Measurements from ENCODE around the gene SHMT1.
"Not testable (repeated sequence)": the region's sequence is repeated elsewhere in the genome, so short reads cannot be mapped to it uniquely, and the experiment has no call there.

SHMT1 gene

GRCh38 chr17:18363101-18364049 lies at the start of gene SHMT1:
TSS of gene SHMT1 (minus strand) at chr17:18363550. CDS start at chr17:18355981, 7,569 bp downstream.
- peaks cover 22% of the 10 kb centered on the region for H3K4me1 ChIP-seq (ENCODE audit: insufficient read depth, low read length)
- H2AFZ ChIP-seq (ENCODE audit: low read depth, low read length): peak within 1 kb of the TSS; percentile 96
- peak within 1 kb of the TSS; percentile 99 for H3K4me2 ChIP-seq (ENCODE audit: insufficient read depth, low read length)
- peak; percentile 100 for ATAC-seq (ENCODE audit: insufficient read depth, low read depth)
- no peaks in the 10 kb centered on the region for H4K20me1 ChIP-seq (ENCODE audit: insufficient read depth, low read length)
- H3K79me2 ChIP-seq (ENCODE audit: insufficient read depth, low read length): peaks cover 35% of the 10 kb centered on the region
- H3K27ac ChIP-seq (ENCODE audit: low read length): peak within 1 kb of the TSS; percentile 74
- peak; percentile 91 for DNase-seq
- H3K9me3 ChIP-seq (ENCODE audit: insufficient read depth, low read length, severe bottlenecking): no peaks in the 10 kb centered on the region
- peak within 1 kb of the TSS; percentile 75 for H3K9ac ChIP-seq (ENCODE audit: low read depth, low read length)
- H3K36me3 ChIP-seq (ENCODE audit: insufficient read depth, low read length): peaks cover 21% of the 10 kb centered on the region
- peak within 1 kb of the TSS; percentile 77 to 85 for H3K4me3 ChIP-seq (ENCODE audit: low read depth in 1 of 2, low read length in 2 of 2)
- no peaks in the 10 kb centered on the region for H3K27me3 ChIP-seq (ENCODE audit: insufficient read depth, low read length, poor library complexity)
- TF ChIP-seq CTCF (IDR thresholded peaks at IDR 0.05; ENCODE audit: borderline replicate concordance, extremely low read depth, low read length, poor library complexity, severe bottlenecking): no peak
- TF ChIP-seq EZH2 (IDR thresholded peaks at IDR 0.05; ENCODE audit: borderline replicate concordance, low read depth, low read length, severe bottlenecking): no peak

- peaks cover 14% of the 10 kb centered on the region for H3K79me2 ChIP-seq (ENCODE audit: insufficient read depth, low read length)
- not testable (repeated sequence) for H3K36me3 ChIP-seq (ENCODE audit: insufficient read depth, low read length); H3K27ac ChIP-seq (ENCODE audit: low read length)
Measured at GRCh38 chr17:18412001-18412538, 48.7 kb upstream of the SHMT1 start.

GRCh38 chr17:18411377-18411864 lies 48.1 kb upstream of the SHMT1 start:
- Histone ChIP-seq H3K79me2 (ENCODE audit: insufficient read depth, low read length) (peaks cover 14% of the 10 kb centered on the region), H2AFZ (ENCODE audit: low read depth, low read length) (peak overlapping the region; percentile 91), H3K4me2 (ENCODE audit: insufficient read depth, low read length) (peak overlapping the region; percentile 54), H3K27ac (ENCODE audit: low read length) (peak overlapping the region; percentile 96), H3K4me3 (ENCODE audit: low read depth in 1 of 2, low read length in 2 of 2) (peak overlapping the region; percentile 68 to 74; a peak in 3 of 4 replicates), H3K4me1 (ENCODE audit: insufficient read depth, low read length) (peaks cover 25% of the 10 kb centered on the region; the same call in 1 of the 2 replicates), H3K9ac (ENCODE audit: low read depth, low read length) (peak overlapping the region; percentile 89)
- ATAC-seq (ENCODE audit: insufficient read depth, low read depth) (peak; percentile 56), DNase-seq (peak; percentile 63)
- not testable (repeated sequence) for H4K20me1 ChIP-seq (ENCODE audit: insufficient read depth, low read length); H3K36me3 ChIP-seq (ENCODE audit: insufficient read depth, low read length); H3K9me3 ChIP-seq (ENCODE audit: insufficient read depth, low read length, severe bottlenecking); H3K27me3 ChIP-seq (ENCODE audit: insufficient read depth, low read length, poor library complexity)

More at GRCh38 chr17:18412001-18412538, 48.7 kb upstream of the SHMT1 start:
- not testable (repeated sequence) for H3K27me3 ChIP-seq (ENCODE audit: insufficient read depth, low read length, poor library complexity); H4K20me1 ChIP-seq (ENCODE audit: insufficient read depth, low read length); H2AFZ ChIP-seq (ENCODE audit: low read depth, low read length); H3K9me3 ChIP-seq (ENCODE audit: insufficient read depth, low read length, severe bottlenecking); H3K4me2 ChIP-seq (ENCODE audit: insufficient read depth, low read length)
- H3K9ac ChIP-seq (ENCODE audit: low read depth, low read length): peak overlapping the region; percentile 89; the same call in 1 of the 2 replicates
- H3K4me3 ChIP-seq (ENCODE audit: low read depth in 1 of 2, low read length in 2 of 2): peak overlapping the region in 1 of 2 experiments; percentile 68; a peak in 1 of 4 replicates
- ATAC-seq (ENCODE audit: insufficient read depth, low read depth): peak; percentile 97
- DNase-seq: peak; percentile 66
- H3K4me1 ChIP-seq (ENCODE audit: insufficient read depth, low read length): peaks cover 25% of the 10 kb centered on the region; the same call in 1 of the 2 replicates

GRCh38 chr17:18410736-18411135 lies 47.4 kb upstream of the SHMT1 start:
- not testable (repeated sequence) for H4K20me1 ChIP-seq (ENCODE audit: insufficient read depth, low read length); ATAC-seq (ENCODE audit: insufficient read depth, low read depth); H2AFZ ChIP-seq (ENCODE audit: low read depth, low read length); H3K36me3 ChIP-seq (ENCODE audit: insufficient read depth, low read length); H3K9me3 ChIP-seq (ENCODE audit: insufficient read depth, low read length, severe bottlenecking); H3K27me3 ChIP-seq (ENCODE audit: insufficient read depth, low read length, poor library complexity)
- peak overlapping the region; percentile 65 for H3K4me2 ChIP-seq (ENCODE audit: insufficient read depth, low read length)
- peak overlapping the region; percentile 68 to 74; a peak in 3 of 4 replicates for H3K4me3 ChIP-seq (ENCODE audit: low read depth in 1 of 2, low read length in 2 of 2)
- peaks cover 14% of the 10 kb centered on the region for H3K79me2 ChIP-seq (ENCODE audit: insufficient read depth, low read length)
- H3K27ac ChIP-seq (ENCODE audit: low read length): peak overlapping the region; percentile 32
- peak; percentile 16 for DNase-seq
- H3K9ac ChIP-seq (ENCODE audit: low read depth, low read length): peak overlapping the region; percentile 89
- peaks cover 25% of the 10 kb centered on the region; the same call in 1 of the 2 replicates for H3K4me1 ChIP-seq (ENCODE audit: insufficient read depth, low read length)

GRCh38 chr17:18409321-18409720 lies 46.0 kb upstream of the SHMT1 start:
- H3K9ac ChIP-seq (ENCODE audit: low read depth, low read length); H3K4me3 ChIP-seq (ENCODE audit: low read depth in 1 of 2, low read length in 2 of 2); H3K27me3 ChIP-seq (ENCODE audit: insufficient read depth, low read length, poor library complexity); H3K4me2 ChIP-seq (ENCODE audit: insufficient read depth, low read length); ATAC-seq (ENCODE audit: insufficient read depth, low read depth); H3K9me3 ChIP-seq (ENCODE audit: insufficient read depth, low read length, severe bottlenecking); H3K27ac ChIP-seq (ENCODE audit: low read length); DNase-seq; H4K20me1 ChIP-seq (ENCODE audit: insufficient read depth, low read length); H2AFZ ChIP-seq (ENCODE audit: low read depth, low read length); H3K36me3 ChIP-seq (ENCODE audit: insufficient read depth, low read length): not testable (repeated sequence)
- Histone ChIP-seq H3K4me1 (ENCODE audit: insufficient read depth, low read length) (peaks cover 25% of the 10 kb centered on the region; the same call in 1 of the 2 replicates), H3K79me2 (ENCODE audit: insufficient read depth, low read length) (peaks cover 14% of the 10 kb centered on the region)

GRCh38 chr17:18408906-18409305 lies 45.6 kb upstream of the SHMT1 start:
- not testable (repeated sequence) for H3K4me3 ChIP-seq (ENCODE audit: low read depth in 1 of 2, low read length in 2 of 2); DNase-seq; ATAC-seq (ENCODE audit: insufficient read depth, low read depth)

GRCh38 chr17:18403604-18404003 lies 40.3 kb upstream of the SHMT1 start:
- not testable (repeated sequence) for H3K27ac ChIP-seq (ENCODE audit: low read length)

More at GRCh38 chr17:18408906-18409305, 45.6 kb upstream of the SHMT1 start:
- not testable (repeated sequence) for H3K27ac ChIP-seq (ENCODE audit: low read length); H2AFZ ChIP-seq (ENCODE audit: low read depth, low read length); H4K20me1 ChIP-seq (ENCODE audit: insufficient read depth, low read length); H3K9me3 ChIP-seq (ENCODE audit: insufficient read depth, low read length, severe bottlenecking); H3K9ac ChIP-seq (ENCODE audit: low read depth, low read length); H3K4me2 ChIP-seq (ENCODE audit: insufficient read depth, low read length); H3K36me3 ChIP-seq (ENCODE audit: insufficient read depth, low read length); H3K27me3 ChIP-seq (ENCODE audit: insufficient read depth, low read length, poor library complexity)
- Histone ChIP-seq H3K4me1 (ENCODE audit: insufficient read depth, low read length) (peaks cover 23% of the 10 kb centered on the region; the same call in 1 of the 2 replicates), H3K79me2 (ENCODE audit: insufficient read depth, low read length) (peaks cover 14% of the 10 kb centered on the region)

More at GRCh38 chr17:18403604-18404003, 40.3 kb upstream of the SHMT1 start:
- H2AFZ ChIP-seq (ENCODE audit: low read depth, low read length); H3K36me3 ChIP-seq (ENCODE audit: insufficient read depth, low read length); H3K4me1 ChIP-seq (ENCODE audit: insufficient read depth, low read length); H4K20me1 ChIP-seq (ENCODE audit: insufficient read depth, low read length); ATAC-seq (ENCODE audit: insufficient read depth, low read depth); H3K9me3 ChIP-seq (ENCODE audit: insufficient read depth, low read length, severe bottlenecking); H3K79me2 ChIP-seq (ENCODE audit: insufficient read depth, low read length); H3K27me3 ChIP-seq (ENCODE audit: insufficient read depth, low read length, poor library complexity); H3K4me3 ChIP-seq (ENCODE audit: low read depth in 1 of 2, low read length in 2 of 2); DNase-seq; H3K9ac ChIP-seq (ENCODE audit: low read depth, low read length); H3K4me2 ChIP-seq (ENCODE audit: insufficient read depth, low read length): not testable (repeated sequence)
